Calu3 (cell line): ENCODE data around the gene GRIN3B. TPM values are rescaled to one million over a fixed set of nuclear protein-coding genes. Genes with fewer than 3 reads are reported as not detected.

ENCODE experiments used
- BruUV-seq: library from RNA; stranded (reverse); fragments of 400-500 nt; replicated peaks from 2 replicates; lab custom pipeline; 2021; lab: Mats Ljungman, UMichigan
- CTCF ChIA-PET: fragments of 300-600 bp; sonication (Branson Sonifier 250); formaldehyde crosslinking; loops from one replicate; lab custom pipeline; 2022; ENCODE audit warnings: antibody characterized with exemption; lab: Charles Lee
- DNase-seq: peaks from one replicate; pipeline ENCODE4 v3.0.0; 2022
- H3K27ac Mint-ChIP-seq: one replicate; pipeline ENCODE4 v1.8.0; 2022; ENCODE audit warnings: mixed read lengths; ENCODE audit not compliant: unreplicated experiment
- H3K27me3 Mint-ChIP-seq: one replicate; pipeline ENCODE4 v1.8.0; 2022; ENCODE audit warnings: mixed read lengths; ENCODE audit not compliant: unreplicated experiment
- H3K36me3 Mint-ChIP-seq: one replicate; pipeline ENCODE4 v1.8.0; 2022; ENCODE audit warnings: mild to moderate bottlenecking, moderate library complexity, mixed read lengths; ENCODE audit not compliant: insufficient read depth, unreplicated experiment
- H3K4me1 Mint-ChIP-seq: one replicate; pipeline ENCODE4 v1.8.0; 2022; ENCODE audit warnings: mild to moderate bottlenecking, low read depth, mixed read lengths; ENCODE audit not compliant: unreplicated experiment
- H3K4me3 Mint-ChIP-seq: one replicate; pipeline ENCODE4 v1.8.0; 2022; ENCODE audit warnings: mild to moderate bottlenecking, low read depth, moderate library complexity, mixed read lengths; ENCODE audit not compliant: unreplicated experiment
- H3K9me3 Mint-ChIP-seq: one replicate; pipeline ENCODE4 v1.8.0; 2022; ENCODE audit warnings: low read depth, mixed read lengths; ENCODE audit not compliant: unreplicated experiment
- CTCF ChIP-seq: fragments of 200-600 bp; IDR thresholded peaks from one replicate; pipeline ENCODE4 v1.8.0; 2022; ENCODE audit warnings: antibody characterized with exemption; ENCODE audit not compliant: unreplicated experiment
- intact Hi-C: fragments of 100-400 bp; cut with micrococcal nuclease; formaldehyde crosslinking; loops from one replicate; pipeline ENCODE4 v1.10.0; 2022; ENCODE audit not compliant: unreplicated experiment
- total RNA-seq: library from RNA; stranded (reverse); gene quantifications from 2 replicates; pipeline ENCODE4 v1.2.3, GENCODE V29; 2022

GRIN3B gene
- total RNA-seq, 1 experiment from 2014 or later, result not detected

- TF ChIP-seq CTCF, result no peak
- Mint-ChIP-seq H3K4me1 (no peaks in the 10 kb centered on the region), H3K27me3 (no peaks in the 10 kb centered on the region), H3K36me3 (peaks cover 6% of the 10 kb centered on the region), H3K4me3 (no peak overlapping the region), H3K9me3 (no peaks in the 10 kb centered on the region), H3K27ac (no peak overlapping the region)
- intact Hi-C loops, result no loop called here
- DNase-seq, result no peak
- CTCF ChIA-PET, result no interaction called here
- no TSS peak for BruUV-seq
These were observed 51.0 kb downstream of the GRIN3B start for GRCh38 chr19:1050989-1051788.

- H3K27me3 Mint-ChIP-seq, result no peaks in the 10 kb centered on the region
- TF ChIP-seq CTCF, result no peak
- no peak overlapping the region for H3K27ac Mint-ChIP-seq
These were observed 51.6 kb downstream of the GRIN3B start for GRCh38 chr19:1051791-1052190.

GRCh38 chr19:1052349-1052975 is 52.2 kb downstream of the GRIN3B start:
- Mint-ChIP-seq H3K27me3 (no peaks in the 10 kb centered on the region), H3K36me3 (peaks cover 13% of the 10 kb centered on the region), H3K27ac (no peak overlapping the region), H3K4me1 (peaks cover 4% of the 10 kb centered on the region), H3K9me3 (no peaks in the 10 kb centered on the region), H3K4me3 (no peak overlapping the region)
- CTCF ChIA-PET, result no interaction called here
- BruUV-seq, result no TSS peak
- intact Hi-C loops, result no loop called here
- TF ChIP-seq CTCF, result no peak
- no peak for DNase-seq

More at GRCh38 chr19:1051791-1052190, 51.6 kb downstream of the GRIN3B start:
- H3K4me1 Mint-ChIP-seq, result no peaks in the 10 kb centered on the region
- H3K9me3 Mint-ChIP-seq, result no peaks in the 10 kb centered on the region
- CTCF ChIA-PET, result no interaction called here
- DNase-seq, result no peak
- H3K4me3 Mint-ChIP-seq, result no peak overlapping the region
- intact Hi-C loops, result no loop called here
- peaks cover 10% of the 10 kb centered on the region for H3K36me3 Mint-ChIP-seq
- no TSS peak for BruUV-seq

GRCh38 chr19:1053176-1054101 is 53.2 kb downstream of the GRIN3B start:
- intact Hi-C loops, result no loop called here
- H3K36me3 Mint-ChIP-seq, result peaks cover 16% of the 10 kb centered on the region
- TF ChIP-seq CTCF, result no peak
- no peak for DNase-seq
- H3K27ac Mint-ChIP-seq, result no peak overlapping the region
- peaks cover 8% of the 10 kb centered on the region for H3K4me1 Mint-ChIP-seq
- no peak overlapping the region for H3K4me3 Mint-ChIP-seq
- CTCF ChIA-PET, result no interaction called here
- no peaks in the 10 kb centered on the region for H3K27me3 Mint-ChIP-seq
- no TSS peak for BruUV-seq
- no peaks in the 10 kb centered on the region for H3K9me3 Mint-ChIP-seq
